IPS-15b (cell line): ENCODE measurements around the gene MAGI1.
"Not testable (repeated sequence)": the region's sequence is repeated elsewhere in the genome, so short reads cannot be mapped to it uniquely, and the experiment has no call there.

Source experiments
- H3K27me3 ChIP-seq: one replicate; pipeline ENCODE4 v1.6.1; 2013; ENCODE audit warnings: low read length; ENCODE audit not compliant: control insufficient read depth, insufficient read depth
- H3K36me3 ChIP-seq: one replicate; pipeline ENCODE4 v1.6.1; 2013; ENCODE audit warnings: low read length; ENCODE audit not compliant: control insufficient read depth, insufficient read depth
- H3K4me1 ChIP-seq: one replicate; pipeline ENCODE4 v1.6.1; 2013; ENCODE audit warnings: mild to moderate bottlenecking, low read length; ENCODE audit not compliant: control insufficient read depth, insufficient read depth
- H3K4me3 ChIP-seq: one replicate; pipeline ENCODE4 v1.5.1; 2013; ENCODE audit warnings: low read depth, low read length
- H3K9ac ChIP-seq: one replicate; pipeline ENCODE4 v1.6.1; 2013; ENCODE audit warnings: low read depth, mild to moderate bottlenecking, low read length
- H3K9me3 ChIP-seq: one replicate; pipeline ENCODE4 v1.6.1; 2013; ENCODE audit warnings: mild to moderate bottlenecking, low read length; ENCODE audit not compliant: control insufficient read depth, insufficient read depth

MAGI1 gene

GRCh38 chr3:66055289-66055688, 16.6 kb upstream of the MAGI1 start:
- H3K27me3 ChIP-seq: no peaks in the 10 kb centered on the region
- H3K9ac ChIP-seq: no peak overlapping the region
- no peak overlapping the region for H3K4me3 ChIP-seq
- peaks cover 19% of the 10 kb centered on the region for H3K4me1 ChIP-seq
- no peaks in the 10 kb centered on the region for H3K36me3 ChIP-seq
- peaks cover 5% of the 10 kb centered on the region for H3K9me3 ChIP-seq

DNA sequence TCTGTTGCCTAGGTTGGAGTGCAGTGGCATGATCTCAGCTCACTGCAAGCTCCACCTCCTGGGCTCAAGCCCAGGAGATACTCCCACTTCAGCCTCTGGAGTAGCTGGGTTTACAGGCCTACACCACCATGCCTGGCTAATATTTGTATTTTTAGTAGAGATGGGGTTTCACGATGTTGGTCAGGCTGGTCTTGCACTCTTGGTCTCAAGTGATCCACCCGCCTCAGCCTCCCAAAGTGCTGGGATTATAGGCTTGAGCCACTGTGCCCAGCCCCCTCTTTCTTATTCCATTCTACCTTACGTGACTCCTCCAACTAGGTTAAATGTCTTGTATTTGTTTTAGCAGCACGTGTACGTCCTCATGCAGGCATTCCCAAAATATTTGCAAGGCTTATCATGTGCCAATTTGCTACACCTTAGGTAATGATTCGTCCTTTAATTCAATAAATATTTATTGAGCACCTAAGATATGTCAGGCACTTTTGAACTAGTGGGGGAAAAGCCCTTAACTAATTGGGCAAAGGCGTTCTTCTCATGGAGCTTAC, 14.9 kb upstream of the MAGI1 start:
- Histone ChIP-seq H3K9me3 (peaks cover 5% of the 10 kb centered on the region), H3K27me3 (no peaks in the 10 kb centered on the region)

DNA sequence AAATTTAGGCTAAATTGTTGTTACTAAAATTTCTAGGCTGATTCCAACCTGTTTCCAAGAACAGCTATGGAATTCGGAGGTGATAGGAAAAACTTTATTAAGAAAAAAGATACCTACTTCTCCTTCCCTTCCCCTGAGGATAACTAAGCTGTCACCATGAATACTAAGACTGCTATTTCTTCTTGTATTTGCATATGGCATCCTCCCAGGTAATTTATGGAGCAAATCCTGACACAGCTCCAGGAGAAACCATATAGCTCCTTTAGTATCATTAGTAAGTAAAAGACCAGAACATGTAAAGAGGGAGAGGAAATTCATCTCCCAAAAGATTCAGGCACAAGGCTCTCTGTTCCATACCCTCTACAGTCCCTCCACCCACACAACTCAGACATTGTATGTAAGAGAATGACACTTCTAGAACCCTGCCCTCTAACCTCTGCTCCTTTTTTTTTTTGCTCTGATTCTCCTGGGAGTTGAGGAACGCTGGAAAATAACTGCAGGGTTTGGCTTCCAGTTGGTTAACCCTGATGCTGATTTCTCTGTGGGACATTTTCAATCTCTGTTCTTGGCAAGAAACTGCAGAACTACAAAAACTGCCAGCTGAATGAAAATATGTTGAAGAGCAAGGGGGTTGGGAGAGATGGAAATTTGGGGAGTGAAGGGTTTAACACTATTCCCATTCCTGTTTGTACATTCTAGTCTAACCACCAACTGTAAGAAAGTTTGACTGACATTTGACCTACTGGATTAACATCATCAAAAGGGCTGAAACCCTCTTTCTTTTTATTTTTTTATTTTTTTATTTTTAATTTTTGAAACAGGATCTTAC, 14.2 kb upstream of the MAGI1 start:
- Histone ChIP-seq H3K4me3 (no peak overlapping the region), H3K36me3 (no peaks in the 10 kb centered on the region), H3K27me3 (no peaks in the 10 kb centered on the region), H3K9ac (no peak overlapping the region), H3K4me1 (peaks cover 19% of the 10 kb centered on the region), H3K9me3 (peaks cover 5% of the 10 kb centered on the region)

More for the DNA sequence above, 14.9 kb upstream of the MAGI1 start:
- Histone ChIP-seq H3K4me3 (no peak overlapping the region), H3K4me1 (peaks cover 19% of the 10 kb centered on the region), H3K9ac (no peak overlapping the region), H3K36me3 (no peaks in the 10 kb centered on the region)

- H3K9ac ChIP-seq: no peak overlapping the region
These were observed 12.1 kb upstream of the MAGI1 start for GRCh38 chr3:66050821-66051220.

DNA sequence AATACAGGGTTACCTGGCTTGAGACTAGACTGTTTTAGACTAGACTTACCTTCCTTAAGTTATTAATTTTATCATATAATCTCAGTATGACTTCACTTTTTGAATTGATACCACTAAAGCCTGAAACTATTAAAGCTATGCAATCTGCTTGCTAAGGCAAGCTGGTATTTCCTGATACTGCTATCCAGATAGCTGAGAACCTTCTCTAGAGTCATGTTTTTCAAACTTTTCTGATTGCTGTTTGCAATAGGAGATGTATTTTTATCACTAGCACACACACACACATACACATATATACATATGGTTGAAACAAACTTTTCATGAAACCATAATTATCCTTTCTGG, 9.3 kb upstream of the MAGI1 start:
- H3K9ac ChIP-seq: no peak overlapping the region
- H3K27me3 ChIP-seq: no peaks in the 10 kb centered on the region
- H3K36me3 ChIP-seq: no peaks in the 10 kb centered on the region
- H3K4me3 ChIP-seq: no peak overlapping the region
- no peaks in the 10 kb centered on the region for H3K9me3 ChIP-seq
- H3K4me1 ChIP-seq: peaks cover 4% of the 10 kb centered on the region

More at GRCh38 chr3:66050821-66051220, 12.1 kb upstream of the MAGI1 start:
- Histone ChIP-seq H3K27me3 (no peaks in the 10 kb centered on the region), H3K4me3 (no peak overlapping the region), H3K9me3 (no peaks in the 10 kb centered on the region), H3K36me3 (no peaks in the 10 kb centered on the region), H3K4me1 (peaks cover 19% of the 10 kb centered on the region)

DNA sequence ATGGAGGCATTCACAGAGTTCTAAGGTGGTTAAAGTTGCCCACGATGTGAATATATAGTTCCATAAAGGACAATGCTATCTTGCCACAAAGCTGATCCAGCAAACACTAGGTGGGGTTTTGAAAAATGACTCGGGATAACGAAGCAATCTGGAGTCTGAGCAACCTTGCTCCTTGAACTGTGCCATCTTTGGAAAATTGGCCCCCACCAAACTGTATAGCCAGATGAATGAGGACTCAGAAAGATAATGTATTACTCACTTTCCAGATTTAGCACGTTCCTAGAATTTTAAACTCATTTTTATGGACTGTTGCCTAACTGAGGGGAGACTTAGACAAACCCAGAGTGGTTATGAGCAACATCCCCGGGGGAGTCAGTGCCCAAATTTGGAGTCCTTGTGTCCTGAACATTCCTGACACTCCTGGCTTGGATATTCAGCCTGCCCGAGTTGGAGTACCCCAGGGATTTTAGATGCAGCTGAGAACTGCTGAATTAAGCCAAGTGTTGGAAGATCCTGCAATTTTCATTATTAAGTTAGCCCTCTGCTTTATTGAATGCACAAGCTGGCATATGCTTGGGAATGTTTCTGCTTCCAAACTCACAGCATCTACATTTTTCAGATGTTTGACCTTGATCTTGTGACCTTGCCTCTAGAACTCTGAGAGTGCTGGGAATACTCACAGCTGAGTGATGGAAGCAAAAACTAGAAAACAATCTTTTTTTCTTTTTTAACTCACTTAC, 8.8 kb upstream of the MAGI1 start:
- no peak overlapping the region for H3K9ac ChIP-seq
- H3K4me1 ChIP-seq: no peaks in the 10 kb centered on the region
- H3K27me3 ChIP-seq: no peaks in the 10 kb centered on the region
- no peaks in the 10 kb centered on the region for H3K9me3 ChIP-seq
- no peaks in the 10 kb centered on the region for H3K36me3 ChIP-seq
- no peak overlapping the region for H3K4me3 ChIP-seq

DNA sequence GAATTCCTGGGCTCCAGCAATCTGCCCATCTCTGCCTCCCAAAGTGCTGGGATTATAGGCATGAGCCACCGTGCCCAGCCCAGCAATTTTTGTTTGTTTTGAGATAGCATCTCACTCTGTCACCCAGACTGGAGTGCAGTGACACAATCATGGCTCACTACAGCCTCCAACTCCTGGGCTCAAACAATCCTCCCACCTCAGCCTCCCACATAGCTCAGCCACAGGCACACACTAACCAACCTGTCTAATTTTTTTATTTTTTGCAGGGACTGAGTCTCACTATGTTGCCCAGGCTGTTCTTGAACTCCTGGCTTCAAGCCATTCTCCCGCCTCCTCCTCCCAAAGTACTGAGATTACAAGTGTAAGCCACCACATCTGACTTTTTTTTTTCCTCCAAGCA, 7.6 kb upstream of the MAGI1 start:
- H3K4me3 ChIP-seq, H3K27me3 ChIP-seq, H3K36me3 ChIP-seq, H3K4me1 ChIP-seq, H3K9ac ChIP-seq, H3K9me3 ChIP-seq: not testable (repeated sequence)

- no peaks in the 10 kb centered on the region for H3K36me3 ChIP-seq
- H3K9ac ChIP-seq: no peak overlapping the region
- no peaks in the 10 kb centered on the region for H3K4me1 ChIP-seq
- no peaks in the 10 kb centered on the region for H3K27me3 ChIP-seq
- H3K9me3 ChIP-seq: no peaks in the 10 kb centered on the region
- no peak overlapping the region for H3K4me3 ChIP-seq
These were observed 3.1 kb upstream of the MAGI1 start for GRCh38 chr3:66041828-66042227.

GRCh38 chr3:66041116-66041515, 2.4 kb upstream of the MAGI1 start:
- H3K9me3 ChIP-seq: no peaks in the 10 kb centered on the region
- H3K4me1 ChIP-seq: no peaks in the 10 kb centered on the region
- H3K36me3 ChIP-seq: no peaks in the 10 kb centered on the region
- no peaks in the 10 kb centered on the region for H3K27me3 ChIP-seq
- H3K4me3 ChIP-seq: no peak overlapping the region
- H3K9ac ChIP-seq: no peak overlapping the region

GRCh38 chr3:66039590-66039887, 821 bp upstream of the MAGI1 start:
- peak overlapping the region; percentile 80 for H3K9ac ChIP-seq
- no peaks in the 10 kb centered on the region for H3K9me3 ChIP-seq
- peaks cover 10% of the 10 kb centered on the region for H3K4me1 ChIP-seq
- H3K27me3 ChIP-seq: no peaks in the 10 kb centered on the region
- no peaks in the 10 kb centered on the region for H3K36me3 ChIP-seq
- peak overlapping the region; percentile 90 for H3K4me3 ChIP-seq

DNA sequence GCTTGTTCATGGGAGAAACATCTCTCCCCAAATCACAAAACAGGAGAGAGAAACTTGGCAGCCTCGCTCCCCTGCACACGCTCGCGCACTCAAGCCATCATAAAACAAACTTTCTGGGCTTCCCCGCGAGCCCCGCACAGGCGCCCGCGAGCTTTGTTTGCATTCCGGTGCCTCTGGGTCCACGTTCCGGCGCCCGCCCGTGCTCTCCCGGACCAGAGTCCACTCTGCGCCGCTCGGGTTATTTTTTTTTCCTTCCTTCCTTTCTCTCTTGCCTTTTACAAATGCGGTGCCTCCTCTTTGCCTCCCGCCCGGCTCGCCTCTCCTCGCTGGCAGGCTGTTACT, 363 bp downstream of the MAGI1 start:
- H3K9ac ChIP-seq: peak overlapping the region; percentile 66

GRCh38 chr3:66037986-66038369, 740 bp downstream of the MAGI1 start:
- peak overlapping the region; percentile 90 for H3K4me3 ChIP-seq
- H3K9me3 ChIP-seq: no peaks in the 10 kb centered on the region
- H3K4me1 ChIP-seq: peaks cover 18% of the 10 kb centered on the region
- H3K9ac ChIP-seq: peak overlapping the region; percentile 66
- H3K27me3 ChIP-seq: no peaks in the 10 kb centered on the region
- no peaks in the 10 kb centered on the region for H3K36me3 ChIP-seq

More for the DNA sequence above, 363 bp downstream of the MAGI1 start:
- H3K4me3 ChIP-seq: peak overlapping the region; percentile 90
- H3K9me3 ChIP-seq: no peaks in the 10 kb centered on the region
- no peaks in the 10 kb centered on the region for H3K36me3 ChIP-seq
- no peaks in the 10 kb centered on the region for H3K27me3 ChIP-seq
- peaks cover 15% of the 10 kb centered on the region for H3K4me1 ChIP-seq
